BLaER1 treated with 17β-estradiol and CSF1 and Interleukin-3, amounts not matched to agents 10 nM and 100 nM (cell line): ENCODE results near the gene IGF2.

Source experiments
- H3K27ac ChIP-seq, 11 experiments: shearing (Covaris generic); formaldehyde crosslinking; 2 replicates each; pipeline ENCODE4 v1.8.1; 2022
- H3K27me3 ChIP-seq, 11 experiments: shearing (Covaris generic); formaldehyde crosslinking; 2 replicates each; pipeline ENCODE4 v1.8.1; 2022
- H3K36me3 ChIP-seq, 11 experiments: shearing (Covaris generic); formaldehyde crosslinking; 2 replicates each; pipeline ENCODE4 v1.8.1; 2022
- H3K4me1 ChIP-seq, 10 experiments: shearing (Covaris generic); formaldehyde crosslinking; 2 replicates each; pipeline ENCODE4 v1.8.1; 2022
- H3K4me2 ChIP-seq, 11 experiments: shearing (Covaris generic); formaldehyde crosslinking; 2 replicates each; pipeline ENCODE4 v1.8.1; 2022
- H3K4me3 ChIP-seq, 10 experiments: shearing (Covaris generic); formaldehyde crosslinking; 2 replicates each; pipeline ENCODE4 v1.8.1; 2022
- H3K9ac ChIP-seq, 11 experiments: shearing (Covaris generic); formaldehyde crosslinking; 2 replicates each; pipeline ENCODE4 v1.8.1; 2022
- H3K9me3 ChIP-seq, 11 experiments: shearing (Covaris generic); formaldehyde crosslinking; replicated peaks in 1 of 11; 2 replicates each; pipeline ENCODE4 v1.8.1; 2022
- H4K20me1 ChIP-seq, 11 experiments: shearing (Covaris generic); formaldehyde crosslinking; 2 replicates each; pipeline ENCODE4 v1.8.1; 2022
- Cebpa-rat ChIP-seq, 11 experiments: shearing (Covaris generic); IDR thresholded peaks; 2 replicates each; pipeline ENCODE4 v1.8.1; 2022

The IGF2 gene

GRCh38 chr11:2167141-2168045 is 28.2 kb upstream of the IGF2 start:
- TF ChIP-seq Cebpa-rat (IDR thresholded peaks at IDR 0.05): no peak
- no peaks in the 10 kb centered on the region for H3K36me3 ChIP-seq
- H3K27me3 ChIP-seq: peaks cover 35 to 86% (median 69%) of the 10 kb centered on the region in 11 experiments
- H3K4me3 ChIP-seq: no peak overlapping the region
- H3K9ac ChIP-seq: no peak overlapping the region
- peaks cover 0 to 35% (median 0%) of the 10 kb centered on the region in 11 experiments; a peak in 10 of 22 replicates for H4K20me1 ChIP-seq
- H3K9me3 ChIP-seq: no peaks in the 10 kb centered on the region
- no peak overlapping the region for H3K27ac ChIP-seq
- peaks cover 0 to 32% (median 7%) of the 10 kb centered on the region in 10 experiments; a peak in 8 of 20 replicates for H3K4me1 ChIP-seq
- H3K4me2 ChIP-seq: peak overlapping the region in 1 of 11 experiments; percentile 15; a peak in 2 of 22 replicates

- Histone ChIP-seq H3K4me3 (no peak overlapping the region), H3K27ac (no peak overlapping the region), H3K9me3 (no peaks in the 10 kb centered on the region), H3K27me3 (peaks cover 35 to 80% (median 59%) of the 10 kb centered on the region in 11 experiments), H3K36me3 (no peaks in the 10 kb centered on the region), H4K20me1 (peaks cover 0 to 35% (median 0%) of the 10 kb centered on the region in 11 experiments; a peak in 10 of 22 replicates), H3K4me1 (peaks cover 0 to 32% (median 7%) of the 10 kb centered on the region in 10 experiments; a peak in 8 of 20 replicates), H3K9ac (no peak overlapping the region), H3K4me2 (peak overlapping the region in 1 of 11 experiments; percentile 15; a peak in 2 of 22 replicates)
- no peak for TF ChIP-seq Cebpa-rat (IDR thresholded peaks at IDR 0.05)
Observed at GRCh38 chr11:2166091-2166851, 27.1 kb upstream of the IGF2 start.

GRCh38 chr11:2165571-2165970 is 26.4 kb upstream of the IGF2 start:
- no peak overlapping the region for H3K4me3 ChIP-seq
- H3K27ac ChIP-seq: no peak overlapping the region
- peak overlapping the region in 4 of 11 experiments; percentile 6 to 19 (median 12); a peak in 6 of 22 replicates for H3K4me2 ChIP-seq
- H3K9me3 ChIP-seq: no peaks in the 10 kb centered on the region
- H4K20me1 ChIP-seq: peaks cover 0 to 41% (median 0%) of the 10 kb centered on the region in 11 experiments; a peak in 10 of 22 replicates
- H3K9ac ChIP-seq: 0 out of 22 replicates have a peak overlapping the region, but pooled peaks of 1 of the 11 experiments have one; percentile 33
- H3K36me3 ChIP-seq: no peaks in the 10 kb centered on the region
- peaks cover 35 to 77% (median 56%) of the 10 kb centered on the region in 11 experiments for H3K27me3 ChIP-seq
- H3K4me1 ChIP-seq: peaks cover 0 to 32% (median 7%) of the 10 kb centered on the region in 10 experiments; a peak in 8 of 20 replicates
- TF ChIP-seq Cebpa-rat (IDR thresholded peaks at IDR 0.05): no peak

- Histone ChIP-seq H3K4me1 (peaks cover 0 to 32% (median 7%) of the 10 kb centered on the region in 10 experiments; a peak in 8 of 20 replicates), H3K9ac (0 out of 22 replicates have a peak overlapping the region, but pooled peaks of 1 of the 11 experiments have one; percentile 33), H3K27ac (no peak overlapping the region), H3K36me3 (no peaks in the 10 kb centered on the region), H3K9me3 (no peaks in the 10 kb centered on the region), H3K27me3 (peaks cover 31 to 77% (median 51%) of the 10 kb centered on the region in 11 experiments), H4K20me1 (peaks cover 0 to 47% (median 0%) of the 10 kb centered on the region in 11 experiments; a peak in 10 of 22 replicates), H3K4me3 (no peak overlapping the region), H3K4me2 (peak overlapping the region in 4 of 11 experiments; percentile 6 to 19 (median 12); a peak in 6 of 22 replicates)
- TF ChIP-seq Cebpa-rat (IDR thresholded peaks at IDR 0.05): no peak
Observed at GRCh38 chr11:2164861-2165555, 25.8 kb upstream of the IGF2 start.

- no peak overlapping the region for H3K27ac ChIP-seq
- no peaks in the 10 kb centered on the region for H3K36me3 ChIP-seq
- peaks cover 0 to 47% (median 0%) of the 10 kb centered on the region in 11 experiments; a peak in 10 of 22 replicates for H4K20me1 ChIP-seq
- H3K27me3 ChIP-seq: peaks cover 21 to 74% (median 42%) of the 10 kb centered on the region in 11 experiments
- no peak overlapping the region for H3K9ac ChIP-seq
- H3K4me3 ChIP-seq: no peak overlapping the region
- H3K4me1 ChIP-seq: peaks cover 0 to 24% (median 0%) of the 10 kb centered on the region in 10 experiments; a peak in 5 of 20 replicates
- no peak for TF ChIP-seq Cebpa-rat (IDR thresholded peaks at IDR 0.05)
- H3K9me3 ChIP-seq: no peaks in the 10 kb centered on the region
- no peak overlapping the region; a peak in 2 of 22 replicates for H3K4me2 ChIP-seq
Observed at GRCh38 chr11:2164081-2164480, 24.9 kb upstream of the IGF2 start.

- peaks cover 17 to 68% (median 37%) of the 10 kb centered on the region in 11 experiments for H3K27me3 ChIP-seq
- no peaks in the 10 kb centered on the region for H3K36me3 ChIP-seq
- H3K27ac ChIP-seq: no peak overlapping the region
- no peak overlapping the region; a peak in 1 of 22 replicates for H3K9ac ChIP-seq
- no peak for TF ChIP-seq Cebpa-rat (IDR thresholded peaks at IDR 0.05)
- no peaks in the 10 kb centered on the region for H3K9me3 ChIP-seq
- H3K4me1 ChIP-seq: peaks cover 0 to 23% (median 0%) of the 10 kb centered on the region in 10 experiments; a peak in 5 of 20 replicates
- peaks cover 0 to 47% (median 0%) of the 10 kb centered on the region in 11 experiments; a peak in 10 of 22 replicates for H4K20me1 ChIP-seq
- H3K4me2 ChIP-seq: peak overlapping the region in 1 of 11 experiments; percentile 23; a peak in 2 of 22 replicates
- no peak overlapping the region for H3K4me3 ChIP-seq
Observed at GRCh38 chr11:2163428-2163978, 24.3 kb upstream of the IGF2 start.

- Histone ChIP-seq H3K4me1 (peaks cover 0 to 14% (median 0%) of the 10 kb centered on the region in 10 experiments; a peak in 6 of 20 replicates), H3K36me3 (no peaks in the 10 kb centered on the region), H3K27ac (no peak within 1 kb of the TSS), H3K4me3 (no peak within 1 kb of the TSS), H3K9me3 (no peaks in the 10 kb centered on the region), H3K27me3 (peaks cover 5 to 48% (median 10%) of the 10 kb centered on the region in 11 experiments; a peak in 16 of 22 replicates), H3K4me2 (no peak within 1 kb of the TSS), H4K20me1 (peaks cover 0 to 51% (median 0%) of the 10 kb centered on the region in 11 experiments; a peak in 9 of 22 replicates), H3K9ac (no peak within 1 kb of the TSS)
- TF ChIP-seq Cebpa-rat (IDR thresholded peaks at IDR 0.05): no peak
Observed at GRCh38 chr11:2160736-2161259, 21.6 kb upstream of the IGF2 start, which contains the start of gene INS. Gene INS, minus strand, starts transcription at chr11:2161209. Its CDS starts 238 bp downstream, at chr11:2160971.
